Subcutaneous adipose tissue (tissue), 4 donors: ENCODE results near the gene ABCA10. TPM values are rescaled to one million over a fixed set of nuclear protein-coding genes. Genes with fewer than 3 reads are reported as not detected.

Experiments
- CTCF ChIP-seq: fragments of 450-650 bp; IDR thresholded peaks from one replicate; pipeline ENCODE4 v1.5.1; 2016; ENCODE audit warnings: low read depth, mild to moderate bottlenecking, control low read depth, antibody characterized with exemption, moderate library complexity
- small RNA-seq: library from RNA; depleted of rRNA; stranded (forward); fragments of <200 nt; gene quantifications from one replicate; pipeline ENCODE3, GENCODE V24; 2016
- total RNA-seq, 4 donors: library from RNA; depleted of rRNA; stranded (reverse); fragments of >200 nt; gene quantifications; one replicate each; pipeline ENCODE4 v1.1.0, GENCODE V29; 2016

The ABCA10 gene
- total RNA-seq, 4 donors from 2014 or later = 12.7 to 32.8 (median 24.5) TPM

- TF ChIP-seq CTCF = no peak
Measured at GRCh38 chr17:69117855-69118784, 110.5 kb downstream of the ABCA10 start.

GRCh38 chr17:69111794-69112193 lies 116.8 kb downstream of the ABCA10 start:
- TF ChIP-seq CTCF = no peak

- no peak for TF ChIP-seq CTCF
Measured at GRCh38 chr17:69105907-69106730, 122.5 kb downstream of the ABCA10 start.

GRCh38 chr17:69103557-69104233 lies 124.9 kb downstream of the ABCA10 start:
- no peak for TF ChIP-seq CTCF

GRCh38 chr17:69098625-69099024 lies 130.0 kb downstream of the ABCA10 start:
- no peak for TF ChIP-seq CTCF

Small RNAs within 50 kb of the gene (small RNA-seq; reads per million reads assigned to genes)
- gene MIR4524B = not detected

Other genes starting within 250 kb of the ABCA10 start
- gene ABCA9, start 167.9 kb downstream of the ABCA10 start, total RNA-seq = 100 to 1,000 TPM in 2 of 4 donors, 10 to 100 TPM in 2; 85.8 to 124 (median 98.8) TPM
- gene ABCA6, start 86.9 kb downstream of the ABCA10 start, total RNA-seq = 100 to 1,000 TPM; 207 to 363 (median 285) TPM
- 10 to 100 TPM; 58.3 to 91.8 (median 84.1) TPM for gene ABCA5, start 98.3 kb upstream of the ABCA10 start, total RNA-seq
- gene MAP2K6, start 185.9 kb upstream of the ABCA10 start, total RNA-seq = 10 to 100 TPM in 1 of 4 donors, 1 to 10 TPM in 3; 6.0 to 13.7 (median 9.5) TPM